Stimulated activated CD4-positive, alpha-beta T cell treated with anti-CD3 and anti-CD28 coated beads, Interleukin-12 subunit alpha, Interleukin-12 subunit beta, amount 100 ng/mL, for 4 hours (primary cell): ENCODE data around the gene ANO7.

Experiments
- DNase-seq: peaks from one replicate; pipeline ENCODE4 v3.0.0-alpha.2; 2020

The ANO7 gene

GRCh38 chr2:241254904-241255351 lies 66.5 kb downstream of the ANO7 start:
- DNase-seq, result no peak

- no peak for DNase-seq
Measured at GRCh38 chr2:241255542-241256167, 67.2 kb downstream of the ANO7 start.

GRCh38 chr2:241256168-241256545 lies 67.7 kb downstream of the ANO7 start:
- DNase-seq, result no peak

GRCh38 chr2:241257419-241258032 lies 69.0 kb downstream of the ANO7 start:
- DNase-seq, result no peak

GRCh38 chr2:241258505-241259280 lies 70.2 kb downstream of the ANO7 start:
- DNase-seq, result no peak

GRCh38 chr2:241260911-241261310 lies 72.4 kb downstream of the ANO7 start:
- DNase-seq, result no peak

GRCh38 chr2:241261628-241262027 lies 73.2 kb downstream of the ANO7 start:
- no peak for DNase-seq

- no peak for DNase-seq
Measured at GRCh38 chr2:241263061-241263460, 74.6 kb downstream of the ANO7 start.

GRCh38 chr2:241265506-241265905 lies 77.0 kb downstream of the ANO7 start:
- DNase-seq, result no peak

- no peak for DNase-seq
Measured at GRCh38 chr2:241267249-241268067, 79.0 kb downstream of the ANO7 start.

GRCh38 chr2:241268306-241268705 lies 79.8 kb downstream of the ANO7 start:
- DNase-seq, result no peak

- DNase-seq, result no peak
Measured at GRCh38 chr2:241268716-241269445, 80.4 kb downstream of the ANO7 start.

- DNase-seq, result no peak
Measured at GRCh38 chr2:241269707-241270520, 81.4 kb downstream of the ANO7 start.

- no peak for DNase-seq
Measured at GRCh38 chr2:241270531-241270930, 82.1 kb downstream of the ANO7 start.

- peak; percentile 56 for DNase-seq
Measured at GRCh38 chr2:241271706-241272302, 83.3 kb downstream of the ANO7 start.

GRCh38 chr2:241272303-241273209 lies 84.1 kb downstream of the ANO7 start:
- peak; percentile 56 for DNase-seq

- DNase-seq, result no peak
Measured at GRCh38 chr2:241273210-241274020, 84.9 kb downstream of the ANO7 start.

GRCh38 chr2:241274127-241274526 lies 85.7 kb downstream of the ANO7 start:
- DNase-seq, result no peak
